Rectal smooth muscle tissue (tissue), 1 donor: Measurements from ENCODE around the gene AGAP2.

Experiments used
- H3K27ac ChIP-seq: one replicate; pipeline ENCODE4 v1.7.0; 2013; ENCODE audit warnings: low read depth, low read length, inconsistent platforms
- H3K27me3 ChIP-seq: one replicate; pipeline ENCODE4 v1.7.0; 2013; ENCODE audit warnings: low read length; ENCODE audit not compliant: control insufficient read depth, insufficient read depth
- H3K36me3 ChIP-seq: one replicate; pipeline ENCODE4 v1.7.0; 2013; ENCODE audit warnings: low read length; ENCODE audit not compliant: control insufficient read depth, insufficient read depth
- H3K4me1 ChIP-seq: one replicate; pipeline ENCODE4 v1.7.0; 2013; ENCODE audit warnings: low read length; ENCODE audit not compliant: control insufficient read depth, insufficient read depth
- H3K4me3 ChIP-seq: one replicate; pipeline ENCODE4 v1.7.0; 2013; ENCODE audit warnings: low read length
- H3K9ac ChIP-seq: one replicate; pipeline ENCODE4 v1.7.0; 2013; ENCODE audit warnings: low read length

The AGAP2 gene

GRCh38 chr12:57674691-57675090 is 63.9 kb downstream of the AGAP2 start:
- Histone ChIP-seq H3K4me3 (no peak overlapping the region), H3K36me3 (no peaks in the 10 kb centered on the region), H3K9ac (no peak overlapping the region), H3K27ac (no peak overlapping the region), H3K4me1 (no peaks in the 10 kb centered on the region), H3K27me3 (no peaks in the 10 kb centered on the region)
